Kidney (tissue), 14 donors: Measurements from ENCODE around the gene MS4A4E. TPM values are rescaled to one million over a fixed set of nuclear protein-coding genes. Genes with fewer than 3 reads are reported as not detected.

Experiments
- DNase-seq, 5 donors: peaks; one replicate each; pipeline ENCODE4 v3.0.0-alpha.2; 2013 to 2020
- FAIRE-seq: peaks from 2 replicates; lab custom pipeline; 2012; peaks lifted over from hg19 to GRCh38; lab: Jason Lieb, UNC
- H3K27ac ChIP-seq, 2 donors: one replicate each; pipeline ENCODE4 v1.7.0; 2013; ENCODE audit warnings: low read depth in 2 of 2, low read length in 2 of 2, inconsistent platforms in 1 of 2
- H3K27me3 ChIP-seq: one replicate; pipeline ENCODE4 v1.7.1; 2013; ENCODE audit warnings: low read length, inconsistent platforms; ENCODE audit not compliant: control insufficient read depth, insufficient read depth
- H3K36me3 ChIP-seq, 3 donors: one replicate each; pipeline versions ENCODE4 v1.7.0 to v1.7.1; 2013; ENCODE audit warnings: low read length in 3 of 3, control low read depth in 1 of 3, inconsistent platforms in 1 of 3; ENCODE audit not compliant: insufficient read depth in 3 of 3, control insufficient read depth in 2 of 3
- H3K4me1 ChIP-seq, 3 donors: one replicate each; pipeline versions ENCODE4 v1.7.0 to v1.7.1; 2013; ENCODE audit warnings: low read length in 3 of 3, inconsistent platforms in 1 of 3, low read depth in 1 of 3; ENCODE audit not compliant: control insufficient read depth in 2 of 3, insufficient read depth in 2 of 3
- H3K4me3 ChIP-seq, 3 donors: one replicate each; pipeline versions ENCODE4 v1.7.0 to v1.8.1; 2013; ENCODE audit warnings: low read length in 3 of 3, control low read depth in 1 of 3, inconsistent platforms in 1 of 3
- H3K9ac ChIP-seq, 3 donors: one replicate each; pipeline versions ENCODE4 v1.7.0 to v1.7.1; 2013; ENCODE audit warnings: low read length in 3 of 3, control low read depth in 1 of 3, inconsistent platforms in 1 of 3
- H3K9me3 ChIP-seq, 3 donors: one replicate each; pipeline versions ENCODE4 v1.7.0 to v1.7.1; 2013; ENCODE audit warnings: low read length in 3 of 3, control low read depth in 1 of 3, inconsistent platforms in 1 of 3; ENCODE audit not compliant: control insufficient read depth in 2 of 3, insufficient read depth in 1 of 3
- intact Hi-C: fragments of 100-400 bp; cut with DNase I; formaldehyde crosslinking; loops from one replicate; pipeline ENCODE4 v1.11.1; 2022
- polyA plus RNA-seq: library from polyadenylated mRNA; stranded (reverse); fragments of 350-450 nt; fragmentation: Illumina TruSeq; extraction: RNeasy Lipid Tissue Mini Kit (QIAGEN cat#74804); gene quantifications from one replicate; pipeline ENCODE4 v1.2.3, GENCODE V29; 2014; ENCODE audit warnings: low read depth, low replicate concordance; ENCODE audit not compliant: insufficient read depth
- total RNA-seq: library from RNA; stranded (reverse); fragmentation: NEBNext Ultra II Directional; extraction: Animal tissue kit (Norgen Biotek cat#: 25700); gene quantifications from one replicate; pipeline ENCODE4 v1.2.1, GENCODE V29; 2021
- TF ChIP-seq, protein P1 (sequence below): IDR thresholded peaks from 3 replicates; pipeline ENCODE4 v1.5.1; 2012; ENCODE audit warnings: mild to moderate bottlenecking, moderate library complexity, borderline replicate concordance; ENCODE audit not compliant: insufficient read depth; ENCODE audit errors: extremely low read depth
- donor health status: control.
- donor health status: control.
- donor health status: control.
- donor health status: control.
- donor health status: control.
- donor health status: DM: yes; HTN: yes; CAD: no.
- donor health status: Normal renal cell carcinoma (clear cell type).

MS4A4E gene
- total and polyA plus RNA-seq, 2 donors from 2014 or later: 9.4 TPM; not detected in 1

DNA sequence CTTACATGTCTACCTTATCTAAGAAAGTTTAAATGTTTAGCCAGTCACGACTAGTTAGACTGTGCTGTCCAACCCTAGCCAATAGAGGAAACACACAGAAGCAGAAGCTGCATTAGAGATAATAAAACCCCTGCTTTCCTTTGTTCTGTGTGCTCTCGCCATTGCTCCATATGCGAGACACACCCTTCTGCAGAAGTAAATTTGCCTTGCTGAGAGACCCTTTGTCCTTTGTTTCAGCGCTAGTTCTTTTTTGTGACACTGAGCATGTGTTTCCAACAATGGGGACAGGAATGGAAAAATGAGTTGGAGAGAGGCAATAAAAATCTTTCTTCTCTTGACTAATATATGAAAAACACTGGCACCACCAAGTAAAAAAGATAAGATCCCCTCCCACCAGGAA, 18.1 kb upstream of the MS4A4E start:
- Histone ChIP-seq H3K9me3 (no peaks in the 10 kb centered on the region), H3K4me1 (no peaks in the 10 kb centered on the region), H3K4me3 (no peak overlapping the region), H3K9ac (no peak overlapping the region), H3K36me3 (no peaks in the 10 kb centered on the region), H3K27ac (no peak overlapping the region), H3K27me3 (no peaks in the 10 kb centered on the region)
- DNase-seq: no peak
- TF ChIP-seq, protein P1, sequence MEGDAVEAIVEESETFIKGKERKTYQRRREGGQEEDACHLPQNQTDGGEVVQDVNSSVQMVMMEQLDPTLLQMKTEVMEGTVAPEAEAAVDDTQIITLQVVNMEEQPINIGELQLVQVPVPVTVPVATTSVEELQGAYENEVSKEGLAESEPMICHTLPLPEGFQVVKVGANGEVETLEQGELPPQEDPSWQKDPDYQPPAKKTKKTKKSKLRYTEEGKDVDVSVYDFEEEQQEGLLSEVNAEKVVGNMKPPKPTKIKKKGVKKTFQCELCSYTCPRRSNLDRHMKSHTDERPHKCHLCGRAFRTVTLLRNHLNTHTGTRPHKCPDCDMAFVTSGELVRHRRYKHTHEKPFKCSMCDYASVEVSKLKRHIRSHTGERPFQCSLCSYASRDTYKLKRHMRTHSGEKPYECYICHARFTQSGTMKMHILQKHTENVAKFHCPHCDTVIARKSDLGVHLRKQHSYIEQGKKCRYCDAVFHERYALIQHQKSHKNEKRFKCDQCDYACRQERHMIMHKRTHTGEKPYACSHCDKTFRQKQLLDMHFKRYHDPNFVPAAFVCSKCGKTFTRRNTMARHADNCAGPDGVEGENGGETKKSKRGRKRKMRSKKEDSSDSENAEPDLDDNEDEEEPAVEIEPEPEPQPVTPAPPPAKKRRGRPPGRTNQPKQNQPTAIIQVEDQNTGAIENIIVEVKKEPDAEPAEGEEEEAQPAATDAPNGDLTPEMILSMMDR: no peak
- intact Hi-C loops: no loop called here
- FAIRE-seq: no peak

DNA sequence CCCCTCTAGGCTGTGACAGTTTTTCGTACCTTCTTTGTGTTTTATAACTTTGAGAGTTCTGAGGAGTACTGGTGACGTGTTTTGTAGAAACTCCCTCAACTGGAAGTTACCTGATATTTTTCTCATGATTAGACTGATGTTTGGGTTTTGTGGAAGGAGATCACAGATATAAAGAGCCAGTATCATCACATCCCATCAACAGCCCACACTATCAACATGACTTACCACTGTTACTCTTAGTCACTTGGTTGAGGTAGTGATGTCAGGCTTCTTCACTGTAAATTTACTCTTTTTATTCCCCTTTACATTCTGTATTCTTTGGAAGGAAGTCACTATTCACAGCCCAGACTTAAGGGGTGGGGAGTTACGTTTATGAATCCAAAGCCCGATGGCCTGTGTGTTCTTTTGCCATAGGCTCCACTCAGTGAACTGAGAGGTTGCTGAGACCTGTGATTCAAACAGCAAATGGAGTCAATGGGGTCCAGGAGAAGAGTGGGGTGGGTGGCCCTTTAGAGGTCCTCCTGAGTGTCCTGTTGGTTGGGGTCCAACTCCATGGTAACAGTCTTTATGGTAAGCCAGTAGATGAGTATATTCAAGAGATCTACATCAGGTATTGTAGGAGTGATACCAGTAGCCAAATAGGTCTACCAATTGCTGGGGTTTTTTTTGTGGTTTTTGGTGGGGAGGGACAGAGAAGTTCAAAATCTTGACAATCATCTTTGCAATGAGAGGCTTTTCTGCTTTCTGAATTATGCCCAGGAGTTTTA, 15.2 kb upstream of the MS4A4E start:
- FAIRE-seq (no peak), DNase-seq (no peak)
- intact Hi-C loops: no loop called here
- no peaks in the 10 kb centered on the region for H3K27me3 ChIP-seq
- H3K36me3 ChIP-seq: no peaks in the 10 kb centered on the region
- peaks cover 0 to 7% (median 0%) of the 10 kb centered on the region in 3 donors for H3K9me3 ChIP-seq
- no peak overlapping the region for H3K9ac ChIP-seq
- TF ChIP-seq, protein P1: no peak
- H3K4me1 ChIP-seq: no peaks in the 10 kb centered on the region
- no peak overlapping the region for H3K4me3 ChIP-seq
- H3K27ac ChIP-seq: no peak overlapping the region

DNA sequence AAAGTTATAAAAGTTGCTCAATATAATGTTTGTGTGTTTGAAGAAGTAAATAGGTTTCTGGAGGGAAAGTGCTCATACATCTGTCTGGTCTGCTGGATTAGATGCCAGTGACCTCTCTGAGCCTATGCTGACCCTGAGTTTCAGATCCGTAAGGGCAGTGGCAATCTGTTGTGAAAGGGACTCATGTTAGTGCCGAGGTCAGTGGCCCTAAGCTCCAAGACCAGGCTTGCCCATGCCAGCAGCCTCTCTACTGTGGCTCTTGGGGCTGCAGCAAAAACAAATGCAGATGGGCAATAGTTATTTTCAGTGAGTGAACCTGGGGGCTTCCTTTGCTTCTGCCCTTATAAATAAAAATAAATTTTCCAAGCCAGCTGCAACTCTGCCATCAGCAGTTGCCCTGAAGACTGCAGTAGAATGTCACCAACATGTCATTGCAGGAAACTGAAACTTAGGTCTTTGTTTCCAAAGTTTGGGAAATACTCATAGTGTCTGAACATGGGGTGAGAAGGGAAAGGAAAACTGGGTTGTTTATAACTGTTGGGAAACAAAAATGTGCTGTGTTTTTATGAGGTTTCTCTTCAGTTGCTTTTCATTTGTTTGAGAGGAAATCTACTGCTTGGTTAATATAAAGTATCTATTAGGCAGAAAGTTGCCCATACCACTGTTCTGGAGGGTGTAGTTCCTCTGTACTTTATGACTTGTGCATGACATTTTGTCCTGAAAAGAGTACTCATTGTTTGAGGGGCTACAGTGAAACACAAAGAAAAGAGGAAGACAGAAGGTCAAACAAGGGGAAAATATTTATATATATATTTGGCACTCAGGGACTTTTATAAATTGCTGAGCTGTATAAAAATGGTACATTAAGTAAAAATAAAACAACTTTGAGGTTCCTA, 9.5 kb upstream of the MS4A4E start:
- Histone ChIP-seq H3K4me3 (no peak overlapping the region), H3K9ac (no peak overlapping the region), H3K9me3 (peaks cover 0 to 7% (median 0%) of the 10 kb centered on the region in 3 donors), H3K36me3 (no peaks in the 10 kb centered on the region), H3K27me3 (no peaks in the 10 kb centered on the region), H3K27ac (no peak overlapping the region), H3K4me1 (no peaks in the 10 kb centered on the region)
- no peak for FAIRE-seq
- TF ChIP-seq, protein P1: no peak
- intact Hi-C loops: no loop called here
- no peak for DNase-seq
